ENCODE measurements around the gene TRPC1. TPM values are rescaled to one million over a fixed set of nuclear protein-coding genes. Genes with fewer than 3 reads are reported as not detected.

TRPC1 gene
- polyA plus RNA-seq, 1 of the 3 experiments (the other 2 are of a cell fraction), result 9.6 TPM

DNA sequence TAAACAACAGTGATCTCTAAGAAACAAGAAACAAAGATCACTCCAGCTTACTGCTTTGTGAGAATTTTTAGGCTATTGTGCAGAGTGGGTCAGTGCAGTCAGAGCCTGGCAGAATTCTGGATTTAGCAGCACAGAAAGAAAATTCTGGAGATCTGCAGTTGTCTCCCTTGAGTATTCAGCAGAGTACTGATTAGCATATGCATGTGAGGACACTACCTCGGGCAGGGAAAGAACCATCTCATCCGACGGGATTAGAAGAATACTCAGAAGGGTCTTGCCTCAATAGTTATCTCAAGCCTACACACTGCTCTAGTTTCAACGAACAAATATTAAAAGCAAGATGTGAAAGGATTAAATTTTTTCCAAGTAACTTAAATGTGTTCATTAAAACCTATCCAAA lies 70.7 kb downstream of the TRPC1 start:
- Histone ChIP-seq H3K79me2 (ENCODE audit: insufficient read depth) (no peaks in the 10 kb centered on the region), H3K27ac (ENCODE audit: low read depth in 2 of 2, low read length in 1 of 2) (no peak overlapping the region), H3K9me2 (no peaks in the 10 kb centered on the region), H3K4me1 (ENCODE audit: control insufficient read depth in 1 of 2, insufficient read depth in 2 of 2, low read depth in 1 of 2, low read length in 1 of 2) (no peaks in the 10 kb centered on the region), H3K9ac (no peak overlapping the region), H3F3A (replicated peaks; ENCODE audit: insufficient read depth) (no peaks in the 10 kb centered on the region), H3K4me3 (ENCODE audit: low read depth in 2 of 2, low read length in 1 of 2) (no peak overlapping the region), H2AFZ (ENCODE audit: low read depth) (no peak overlapping the region), H3K9me3 (no peaks in the 10 kb centered on the region), H3K4me2 (no peak overlapping the region), H3K27me3 (ENCODE audit: insufficient read depth) (no peaks in the 10 kb centered on the region), H3K36me3 (replicated peaks in 1 of 2; ENCODE audit: control insufficient read depth in 1 of 2, insufficient read depth in 2 of 2, low read length in 1 of 2) (peaks cover 8 to 39% of the 10 kb centered on the region in 2 experiments), H4K20me1 (ENCODE audit: insufficient read depth) (no peaks in the 10 kb centered on the region)
- WGBS (ENCODE audit: low lambda C conversion rate), result 82% methylated on average over 4 of the region's 4 CpGs
- DNase-seq, result no peak
- TF ChIP-seq EP300 (IDR thresholded peaks at IDR 0.05; ENCODE audit: borderline replicate concordance in 1 of 2, low read depth in 1 of 2, low read length in 1 of 2) (no peak), RXRA (IDR thresholded peaks at IDR 0.05; ENCODE audit: borderline replicate concordance, low read depth) (no peak), SMC3 (IDR thresholded peaks at IDR 0.05; ENCODE audit: low read depth, low read length) (no peak), USF1 (IDR thresholded peaks at IDR 0.05; ENCODE audit: borderline replicate concordance, low read depth) (no peak), RFX5 (IDR thresholded peaks at IDR 0.05; ENCODE audit: low read length) (no peak), SIN3A (IDR thresholded peaks at IDR 0.05; ENCODE audit: borderline replicate concordance, low read depth, low read length) (no peak), EZH2phosphoT487 (IDR thresholded peaks at IDR 0.05; ENCODE audit: borderline replicate concordance, low read depth) (no peak), GABPA (IDR thresholded peaks at IDR 0.05; ENCODE audit: low read depth) (no peak), FOXJ3 (CRISPR knock-in tag; IDR thresholded peaks at IDR 0.05) (no peak), RAD21 (IDR thresholded peaks at IDR 0.05; ENCODE audit: low read length) (no peak), CHD2 (IDR thresholded peaks at IDR 0.05; ENCODE audit: low read length, partially characterized antibody) (no peak), NFIC (IDR thresholded peaks at IDR 0.05; ENCODE audit: borderline replicate concordance) (no peak), GATA2 (CRISPR knock-in tag; IDR thresholded peaks at IDR 0.05) (no peak)
- TF ChIP-seq, protein P1, sequence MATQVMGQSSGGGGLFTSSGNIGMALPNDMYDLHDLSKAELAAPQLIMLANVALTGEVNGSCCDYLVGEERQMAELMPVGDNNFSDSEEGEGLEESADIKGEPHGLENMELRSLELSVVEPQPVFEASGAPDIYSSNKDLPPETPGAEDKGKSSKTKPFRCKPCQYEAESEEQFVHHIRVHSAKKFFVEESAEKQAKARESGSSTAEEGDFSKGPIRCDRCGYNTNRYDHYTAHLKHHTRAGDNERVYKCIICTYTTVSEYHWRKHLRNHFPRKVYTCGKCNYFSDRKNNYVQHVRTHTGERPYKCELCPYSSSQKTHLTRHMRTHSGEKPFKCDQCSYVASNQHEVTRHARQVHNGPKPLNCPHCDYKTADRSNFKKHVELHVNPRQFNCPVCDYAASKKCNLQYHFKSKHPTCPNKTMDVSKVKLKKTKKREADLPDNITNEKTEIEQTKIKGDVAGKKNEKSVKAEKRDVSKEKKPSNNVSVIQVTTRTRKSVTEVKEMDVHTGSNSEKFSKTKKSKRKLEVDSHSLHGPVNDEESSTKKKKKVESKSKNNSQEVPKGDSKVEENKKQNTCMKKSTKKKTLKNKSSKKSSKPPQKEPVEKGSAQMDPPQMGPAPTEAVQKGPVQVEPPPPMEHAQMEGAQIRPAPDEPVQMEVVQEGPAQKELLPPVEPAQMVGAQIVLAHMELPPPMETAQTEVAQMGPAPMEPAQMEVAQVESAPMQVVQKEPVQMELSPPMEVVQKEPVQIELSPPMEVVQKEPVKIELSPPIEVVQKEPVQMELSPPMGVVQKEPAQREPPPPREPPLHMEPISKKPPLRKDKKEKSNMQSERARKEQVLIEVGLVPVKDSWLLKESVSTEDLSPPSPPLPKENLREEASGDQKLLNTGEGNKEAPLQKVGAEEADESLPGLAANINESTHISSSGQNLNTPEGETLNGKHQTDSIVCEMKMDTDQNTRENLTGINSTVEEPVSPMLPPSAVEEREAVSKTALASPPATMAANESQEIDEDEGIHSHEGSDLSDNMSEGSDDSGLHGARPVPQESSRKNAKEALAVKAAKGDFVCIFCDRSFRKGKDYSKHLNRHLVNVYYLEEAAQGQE (IDR thresholded peaks at IDR 0.05; ENCODE audit: low read depth, low read length), result no peak
- ChIA-PET CTCF (no interaction called here), POLR2A (no interaction called here)

- Histone ChIP-seq H3K9me3 (no peaks in the 10 kb centered on the region), H3F3A (replicated peaks; ENCODE audit: insufficient read depth) (no peaks in the 10 kb centered on the region), H3K9ac (no peak overlapping the region), H3K36me3 (replicated peaks in 1 of 2; ENCODE audit: control insufficient read depth in 1 of 2, insufficient read depth in 2 of 2, low read length in 1 of 2) (peaks cover 8 to 43% of the 10 kb centered on the region in 2 experiments), H3K9me2 (no peaks in the 10 kb centered on the region), H3K4me2 (no peak overlapping the region), H3K27ac (ENCODE audit: low read depth in 2 of 2, low read length in 1 of 2) (no peak overlapping the region), H4K20me1 (ENCODE audit: insufficient read depth) (no peaks in the 10 kb centered on the region), H2AFZ (ENCODE audit: low read depth) (no peak overlapping the region), H3K4me1 (ENCODE audit: control insufficient read depth in 1 of 2, insufficient read depth in 2 of 2, low read depth in 1 of 2, low read length in 1 of 2) (no peaks in the 10 kb centered on the region), H3K79me2 (ENCODE audit: insufficient read depth) (no peaks in the 10 kb centered on the region), H3K4me3 (ENCODE audit: low read depth in 2 of 2, low read length in 1 of 2) (no peak overlapping the region), H3K27me3 (ENCODE audit: insufficient read depth) (no peaks in the 10 kb centered on the region)
- ChIA-PET POLR2A (no interaction called here), CTCF (no interaction called here)
- 82% methylated on average over 1 of the region's 1 CpG for WGBS (ENCODE audit: low lambda C conversion rate)
- DNase-seq, result no peak
- no peak for TF ChIP-seq RFX5 (IDR thresholded peaks at IDR 0.05; ENCODE audit: low read length)
- no peak for TF ChIP-seq YY1 (IDR thresholded peaks at IDR 0.05; ENCODE audit: low read depth)
- TF ChIP-seq FOSL2 (IDR thresholded peaks at IDR 0.05; ENCODE audit: borderline replicate concordance, low read depth), result no peak
- TF ChIP-seq, protein P2, sequence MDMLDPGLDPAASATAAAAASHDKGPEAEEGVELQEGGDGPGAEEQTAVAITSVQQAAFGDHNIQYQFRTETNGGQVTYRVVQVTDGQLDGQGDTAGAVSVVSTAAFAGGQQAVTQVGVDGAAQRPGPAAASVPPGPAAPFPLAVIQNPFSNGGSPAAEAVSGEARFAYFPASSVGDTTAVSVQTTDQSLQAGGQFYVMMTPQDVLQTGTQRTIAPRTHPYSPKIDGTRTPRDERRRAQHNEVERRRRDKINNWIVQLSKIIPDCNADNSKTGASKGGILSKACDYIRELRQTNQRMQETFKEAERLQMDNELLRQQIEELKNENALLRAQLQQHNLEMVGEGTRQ (IDR thresholded peaks at IDR 0.05; ENCODE audit: borderline replicate concordance, low read depth, low read length), result no peak
- TF ChIP-seq GABPA (IDR thresholded peaks at IDR 0.05; ENCODE audit: low read depth), result no peak
- no peak for TF ChIP-seq CHD2 (IDR thresholded peaks at IDR 0.05; ENCODE audit: low read length, partially characterized antibody)
- TF ChIP-seq TCF12 (IDR thresholded peaks at IDR 0.05), result no peak
- no peak for TF ChIP-seq NFIC (IDR thresholded peaks at IDR 0.05; ENCODE audit: borderline replicate concordance)
- no peak for TF ChIP-seq EZH2phosphoT487 (IDR thresholded peaks at IDR 0.05; ENCODE audit: borderline replicate concordance, low read depth)
- no peak for TF ChIP-seq GATA2 (CRISPR knock-in tag; IDR thresholded peaks at IDR 0.05)
- no peak for TF ChIP-seq POLR2AphosphoS5 (IDR thresholded peaks at IDR 0.05; ENCODE audit: low read depth, low read length)
- no peak for TF ChIP-seq FOXM1 (IDR thresholded peaks at IDR 0.05; ENCODE audit: low read depth)
Measured at GRCh38 chr3:142795332-142795731, 71.5 kb downstream of the TRPC1 start.
